ENCODE data around the gene CCR7. TPM values are rescaled to one million over a fixed set of nuclear protein-coding genes. Genes with fewer than 3 reads are reported as not detected.

The CCR7 gene
- total RNA-seq, 1 experiment from 2014 or later = 0.30 TPM

- Histone ChIP-seq H3K27me3 (replicated peaks; ENCODE audit: insufficient read depth, low read depth, low read length, poor library complexity) (no peaks in the 10 kb centered on the region), H3K9me3 (ENCODE audit: low read depth, low read length, poor library complexity, severe bottlenecking) (no peaks in the 10 kb centered on the region), H3K36me3 (ENCODE audit: insufficient read depth, low read length, poor library complexity, severe bottlenecking) (no peaks in the 10 kb centered on the region), H3K4me3 (ENCODE audit: low read depth, low read length, poor library complexity, severe bottlenecking) (no peak overlapping the region), H3K4me1 (ENCODE audit: insufficient read depth, low read length, poor library complexity, severe bottlenecking) (peaks cover 8% of the 10 kb centered on the region), H3K27ac (ENCODE audit: low read depth, low read length, poor library complexity, severe bottlenecking) (no peak overlapping the region)
- no TSS peak for BruUV-seq (replicated peaks)
- POLR2A ChIA-PET (ENCODE audit: low non-redundant PET) = interaction anchor here (0.5 kb wide), 1 partner anchor 1134 kb away, joined by 6 read pairs; no protein-coding TSS in a partner anchor
- TF ChIP-seq CTCF (conservative IDR thresholded peaks at IDR 0.05; ENCODE audit: low read depth, low read length) (peak; percentile 85), EZH2 (IDR thresholded peaks at IDR 0.05; ENCODE audit: borderline replicate concordance, low read depth, low read length, poor library complexity, severe bottlenecking) (no peak)
- CTCF ChIA-PET = interaction anchor here (0.6 to 0.7 kb wide), 5 partner anchors 12 to 202 kb away, joined by 4 to 6 read pairs (median 4); no protein-coding TSS in a partner anchor
- DNase-seq (ENCODE audit: low spot score) = peak; percentile 83
- intact Hi-C loops (cut with micrococcal nuclease; ENCODE audit: unreplicated experiment) = loop anchor here (10.0 kb wide), 1 partner anchor 205 kb away; no protein-coding TSS in a partner anchor
Observed at GRCh38 chr17:40559954-40560591, 5.2 kb downstream of the CCR7 start.

GRCh38 chr17:40559564-40559916, 5.7 kb downstream of the CCR7 start:
- DNase-seq (ENCODE audit: low spot score) = no peak
- peaks cover 8% of the 10 kb centered on the region for H3K4me1 ChIP-seq (ENCODE audit: insufficient read depth, low read length, poor library complexity, severe bottlenecking)
- no peaks in the 10 kb centered on the region for H3K36me3 ChIP-seq (ENCODE audit: insufficient read depth, low read length, poor library complexity, severe bottlenecking)
- H3K9me3 ChIP-seq (ENCODE audit: low read depth, low read length, poor library complexity, severe bottlenecking) = no peaks in the 10 kb centered on the region
- intact Hi-C loops (cut with micrococcal nuclease; ENCODE audit: unreplicated experiment) = no loop called here
- no peak for TF ChIP-seq CTCF (conservative IDR thresholded peaks at IDR 0.05; ENCODE audit: low read depth, low read length)
- no peak for TF ChIP-seq EZH2 (IDR thresholded peaks at IDR 0.05; ENCODE audit: borderline replicate concordance, low read depth, low read length, poor library complexity, severe bottlenecking)
- ChIA-PET POLR2A (ENCODE audit: low non-redundant PET) (interaction anchor here (0.5 kb wide), 1 partner anchor 1134 kb away, joined by 6 read pairs; no protein-coding TSS in a partner anchor), CTCF (interaction anchor here (0.6 to 0.7 kb wide), 5 partner anchors 11 to 201 kb away, joined by 4 to 6 read pairs (median 4); no protein-coding TSS in a partner anchor)
- BruUV-seq (replicated peaks) = no TSS peak
- H3K27ac ChIP-seq (ENCODE audit: low read depth, low read length, poor library complexity, severe bottlenecking) = no peak overlapping the region
- no peaks in the 10 kb centered on the region for H3K27me3 ChIP-seq (replicated peaks; ENCODE audit: insufficient read depth, low read depth, low read length, poor library complexity)
- no peak overlapping the region for H3K4me3 ChIP-seq (ENCODE audit: low read depth, low read length, poor library complexity, severe bottlenecking)

- H3K4me3 ChIP-seq (ENCODE audit: low read depth, low read length, poor library complexity, severe bottlenecking) = no peak overlapping the region
- BruUV-seq (replicated peaks) = no TSS peak
- CTCF ChIA-PET = no interaction called here
- H3K4me1 ChIP-seq (ENCODE audit: insufficient read depth, low read length, poor library complexity, severe bottlenecking) = peaks cover 8% of the 10 kb centered on the region
- no peaks in the 10 kb centered on the region for H3K9me3 ChIP-seq (ENCODE audit: low read depth, low read length, poor library complexity, severe bottlenecking)
- DNase-seq (ENCODE audit: low spot score) = no peak
- POLR2A ChIA-PET (ENCODE audit: low non-redundant PET) = no interaction called here
- TF ChIP-seq EZH2 (IDR thresholded peaks at IDR 0.05; ENCODE audit: borderline replicate concordance, low read depth, low read length, poor library complexity, severe bottlenecking) (no peak), CTCF (conservative IDR thresholded peaks at IDR 0.05; ENCODE audit: low read depth, low read length) (no peak)
- no peak overlapping the region for H3K27ac ChIP-seq (ENCODE audit: low read depth, low read length, poor library complexity, severe bottlenecking)
- intact Hi-C loops (cut with micrococcal nuclease; ENCODE audit: unreplicated experiment) = no loop called here
- no peaks in the 10 kb centered on the region for H3K27me3 ChIP-seq (replicated peaks; ENCODE audit: insufficient read depth, low read depth, low read length, poor library complexity)
- no peaks in the 10 kb centered on the region for H3K36me3 ChIP-seq (ENCODE audit: insufficient read depth, low read length, poor library complexity, severe bottlenecking)
Observed at GRCh38 chr17:40558890-40559563, 6.2 kb downstream of the CCR7 start.
